H9 (cell line): ENCODE measurements around the gene TMEM61. TPM values are rescaled to one million over a fixed set of nuclear protein-coding genes. Genes with fewer than 3 reads are reported as not detected.

Source experiments
- DNase-seq: peaks from one replicate; pipeline ENCODE4 v3.0.0-alpha.2; 2017
- H2AFZ ChIP-seq: one replicate; pipeline ENCODE4 v1.6.1; 2013; ENCODE audit warnings: mild to moderate bottlenecking, low read length, control low read depth, moderate library complexity
- H2AK5ac ChIP-seq: 2 replicates; pipeline ENCODE4 v1.6.1; 2013; ENCODE audit warnings: low read length, control low read depth, mixed read lengths; ENCODE audit not compliant: insufficient read length
- H2BK120ac ChIP-seq: one replicate; pipeline ENCODE4 v1.6.1; 2013; ENCODE audit warnings: low read depth, mild to moderate bottlenecking, low read length, control low read depth, inconsistent platforms; ENCODE audit not compliant: poor library complexity, severe bottlenecking
- H2BK12ac ChIP-seq: 2 replicates; pipeline ENCODE4 v1.6.1; 2013; ENCODE audit warnings: low read length, control low read depth, mixed read lengths, low read depth; ENCODE audit not compliant: insufficient read length
- H2BK15ac ChIP-seq: 2 replicates; pipeline ENCODE4 v1.6.1; 2013; ENCODE audit warnings: low read depth, low read length, control low read depth
- H2BK20ac ChIP-seq: one replicate; pipeline ENCODE4 v1.6.1; 2013; ENCODE audit warnings: low read depth, mild to moderate bottlenecking, low read length, control low read depth, inconsistent platforms; ENCODE audit not compliant: poor library complexity, severe bottlenecking
- H2BK5ac ChIP-seq: 2 replicates; pipeline ENCODE4 v1.6.1; 2013; ENCODE audit warnings: low read length, control low read depth, mixed read lengths; ENCODE audit not compliant: insufficient read length
- H3K14ac ChIP-seq: 2 replicates; pipeline ENCODE4 v1.6.1; 2013; ENCODE audit warnings: low read length, control low read depth; ENCODE audit not compliant: insufficient read depth
- H3K18ac ChIP-seq: 2 replicates; pipeline ENCODE4 v1.6.1; 2013; ENCODE audit warnings: low read depth, mild to moderate bottlenecking, mixed read lengths, low read length, control low read depth; ENCODE audit not compliant: insufficient read length
- H3K23ac ChIP-seq: 2 replicates; pipeline ENCODE4 v1.6.1; 2013; ENCODE audit warnings: low read length, control low read depth, mixed read lengths, low read depth; ENCODE audit not compliant: insufficient read length
- H3K23me2 ChIP-seq: 2 replicates; pipeline ENCODE4 v1.6.1; 2013; ENCODE audit warnings: low read depth, mild to moderate bottlenecking, mixed read lengths, low read length, control low read depth; ENCODE audit not compliant: insufficient read length, poor library complexity, severe bottlenecking
- H3K27ac ChIP-seq: 2 replicates; pipeline ENCODE4 v1.5.1; 2013; ENCODE audit warnings: low read length, control low read depth, mixed read lengths, low read depth; ENCODE audit not compliant: insufficient read length
- H3K27me3 ChIP-seq: 2 replicates; pipeline ENCODE4 v1.6.1; 2013; ENCODE audit warnings: low read length, control low read depth, inconsistent platforms; ENCODE audit not compliant: insufficient read depth
- H3K4ac ChIP-seq: 2 replicates; pipeline ENCODE4 v1.6.1; 2013; ENCODE audit warnings: low read depth, mild to moderate bottlenecking, control low read depth, inconsistent platforms, low read length, moderate library complexity
- H3K4me1 ChIP-seq: 2 replicates; pipeline ENCODE4 v1.6.1; 2013; ENCODE audit warnings: low read length, control low read depth, inconsistent platforms; ENCODE audit not compliant: insufficient read depth
- H3K4me2 ChIP-seq: 2 replicates; pipeline ENCODE4 v1.6.1; 2013; ENCODE audit warnings: low read length, control low read depth, mixed read lengths; ENCODE audit not compliant: insufficient read length, insufficient read depth
- H3K56ac ChIP-seq: 2 replicates; pipeline ENCODE4 v1.6.1; 2013; ENCODE audit warnings: low read depth, mild to moderate bottlenecking, mixed read lengths, low read length, control low read depth; ENCODE audit not compliant: insufficient read length
- H3K79me1 ChIP-seq: 2 replicates; pipeline ENCODE4 v1.6.1; 2013; ENCODE audit warnings: low read depth, mild to moderate bottlenecking, moderate library complexity, low read length, control low read depth, inconsistent platforms; ENCODE audit not compliant: insufficient read depth, poor library complexity, severe bottlenecking
- H3K79me2 ChIP-seq: 2 replicates; pipeline ENCODE4 v1.6.1; 2013; ENCODE audit warnings: low read length, control low read depth, inconsistent platforms; ENCODE audit not compliant: insufficient read depth
- H3K9ac ChIP-seq: 2 replicates; pipeline ENCODE4 v1.6.1; 2013; ENCODE audit warnings: low read length, control low read depth, mixed read lengths; ENCODE audit not compliant: insufficient read length; ENCODE audit errors: extremely low read depth
- H3K9me3 ChIP-seq: one replicate; pipeline ENCODE4 v1.6.1; 2013; ENCODE audit warnings: low read depth, low read length, inconsistent platforms; ENCODE audit not compliant: control insufficient read depth
- H3T11ph ChIP-seq: one replicate; pipeline ENCODE4 v1.6.1; 2013; ENCODE audit warnings: mild to moderate bottlenecking, low read length, control low read depth, inconsistent platforms
- H4K20me1 ChIP-seq: one replicate; pipeline ENCODE4 v1.6.1; 2013; ENCODE audit not compliant: control insufficient read depth, insufficient read length, insufficient read depth
- H4K5ac ChIP-seq: 2 replicates; pipeline ENCODE4 v1.6.1; 2013; ENCODE audit warnings: low read depth, mild to moderate bottlenecking, mixed read lengths, low read length, control low read depth; ENCODE audit not compliant: insufficient read length
- H4K8ac ChIP-seq: replicated peaks from 2 replicates; pipeline ENCODE4 v1.6.1; 2013; ENCODE audit warnings: low read length, control low read depth, mixed read lengths, low read depth; ENCODE audit not compliant: insufficient read length
- H4K91ac ChIP-seq: 2 replicates; pipeline ENCODE4 v1.6.1; 2013; ENCODE audit warnings: low read depth, mild to moderate bottlenecking, moderate library complexity, mixed read lengths, low read length, control low read depth; ENCODE audit not compliant: insufficient read length
- H3K27ac Mint-ChIP-seq, 3 experiments: 2 replicates in 2 of 3; 3 replicates in 1 of 3; pipeline ENCODE4 v1.8.0; 2020 to 2021; ENCODE audit warnings: mixed read lengths in 3 of 3, mild to moderate bottlenecking in 1 of 3, moderate library complexity in 1 of 3
- H3K27me3 Mint-ChIP-seq: 2 replicates; pipeline ENCODE4 v1.8.0; 2021; ENCODE audit warnings: low read depth, mild to moderate bottlenecking, moderate library complexity, mixed read lengths
- H3K36me3 Mint-ChIP-seq, 3 experiments: 2 replicates in 2 of 3; 3 replicates in 1 of 3; pipeline ENCODE4 v1.8.0; 2020 to 2021; ENCODE audit warnings: low read depth in 3 of 3, mixed read lengths in 3 of 3; ENCODE audit not compliant: insufficient read depth in 1 of 3
- H3K4me1 Mint-ChIP-seq, 2 experiments: 2 replicates each; pipeline ENCODE4 v1.8.0; 2020; ENCODE audit warnings: mixed read lengths in 2 of 2
- H3K4me3 Mint-ChIP-seq, 2 experiments: 2 replicates in 1 of 2; 3 replicates in 1 of 2; pipeline ENCODE4 v1.8.0; 2020 to 2021; ENCODE audit warnings: mild to moderate bottlenecking in 2 of 2, mixed read lengths in 2 of 2, moderate library complexity in 1 of 2
- H3K9me3 Mint-ChIP-seq, 2 experiments: 2 replicates in 1 of 2; 3 replicates in 1 of 2; pipeline ENCODE4 v1.8.0; 2020; ENCODE audit warnings: mild to moderate bottlenecking in 2 of 2, mixed read lengths in 2 of 2, moderate library complexity in 1 of 2
- WGBS: extraction: QIAGEN DNeasy Blood & Tissue Kit; methylation state at CpG from one replicate; pipeline ENCODE4 v1.1.7; 2013; ENCODE audit warnings: missing lambda C conversion rate, low lambda C conversion rate, mixed read lengths; ENCODE audit not compliant: insufficient read length; ENCODE audit errors: extremely low coverage; 5-methylcytosine and 5-hydroxymethylcytosine counted together
- total RNA-seq: library from RNA; stranded (reverse); gene quantifications from 2 replicates; pipeline ENCODE4 v1.2.1, GENCODE V29; 2021
- TF ChIP-seq, protein P1 (sequence below): fragments of 200-600 bp; sonication (generic); conservative IDR thresholded peaks from 3 replicates; pipeline ENCODE4 v1.8.0; 2021; ENCODE audit warnings: antibody characterized with exemption, mild to moderate bottlenecking

The TMEM61 gene
- total RNA-seq, 1 experiment from 2014 or later: 0.61 TPM

DNA sequence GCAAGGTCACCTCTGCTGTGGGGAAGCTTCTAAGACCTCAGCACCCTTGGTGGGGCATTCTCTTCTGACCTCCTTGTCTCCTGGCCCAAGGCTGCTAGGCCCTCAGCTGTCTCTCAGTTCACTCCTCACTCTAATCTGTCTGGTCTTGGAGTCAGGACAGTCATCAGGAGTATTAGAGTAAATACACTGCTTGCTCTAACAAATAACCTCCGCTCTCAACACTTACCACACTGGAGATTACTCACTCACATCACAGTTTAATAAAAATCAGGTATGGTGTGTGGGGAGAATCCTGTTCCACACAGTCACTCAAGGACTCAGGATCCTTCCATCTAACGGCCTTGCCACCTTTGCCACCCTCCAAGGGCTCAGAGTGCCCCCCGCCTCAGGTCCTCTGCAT is 26.6 kb upstream of the TMEM61 start:
- H2BK12ac ChIP-seq: no peak overlapping the region
- Mint-ChIP-seq H3K27me3 (peaks cover 2% of the 10 kb centered on the region), H3K36me3 (peaks cover 16 to 42% (median 21%) of the 10 kb centered on the region in 3 experiments), H3K4me3 (no peak overlapping the region), H3K9me3 (peaks cover 31 to 38% of the 10 kb centered on the region in 2 experiments), H3K27ac (no peak overlapping the region; a peak in 1 of 7 replicates), H3K4me1 (peaks cover 24 to 27% of the 10 kb centered on the region in 2 experiments)
- no peak overlapping the region for H2BK5ac ChIP-seq
- no peaks in the 10 kb centered on the region for H4K20me1 ChIP-seq
- H2AFZ ChIP-seq: no peak overlapping the region
- no peaks in the 10 kb centered on the region for H3K27me3 ChIP-seq
- H3K4ac ChIP-seq: no peak overlapping the region
- no peak for DNase-seq
- H2BK120ac ChIP-seq: no peak overlapping the region
- H2AK5ac ChIP-seq: no peak overlapping the region
- no peak overlapping the region for H2BK15ac ChIP-seq
- no peak overlapping the region for H4K8ac ChIP-seq
- no peaks in the 10 kb centered on the region for H3K79me1 ChIP-seq
- no peak overlapping the region for H4K91ac ChIP-seq
- no peak overlapping the region for H3K18ac ChIP-seq
- H2BK20ac ChIP-seq: no peak overlapping the region
- no peak overlapping the region for H3K23ac ChIP-seq
- no peak overlapping the region for H3K4me2 ChIP-seq
- no peak overlapping the region for H3K9ac ChIP-seq
- no peak overlapping the region for H3K56ac ChIP-seq
- H3K23me2 ChIP-seq: no peaks in the 10 kb centered on the region
- H4K5ac ChIP-seq: no peak overlapping the region
- no peak overlapping the region for H3T11ph ChIP-seq
- H3K79me2 ChIP-seq: no peaks in the 10 kb centered on the region
- TF ChIP-seq, protein P1, sequence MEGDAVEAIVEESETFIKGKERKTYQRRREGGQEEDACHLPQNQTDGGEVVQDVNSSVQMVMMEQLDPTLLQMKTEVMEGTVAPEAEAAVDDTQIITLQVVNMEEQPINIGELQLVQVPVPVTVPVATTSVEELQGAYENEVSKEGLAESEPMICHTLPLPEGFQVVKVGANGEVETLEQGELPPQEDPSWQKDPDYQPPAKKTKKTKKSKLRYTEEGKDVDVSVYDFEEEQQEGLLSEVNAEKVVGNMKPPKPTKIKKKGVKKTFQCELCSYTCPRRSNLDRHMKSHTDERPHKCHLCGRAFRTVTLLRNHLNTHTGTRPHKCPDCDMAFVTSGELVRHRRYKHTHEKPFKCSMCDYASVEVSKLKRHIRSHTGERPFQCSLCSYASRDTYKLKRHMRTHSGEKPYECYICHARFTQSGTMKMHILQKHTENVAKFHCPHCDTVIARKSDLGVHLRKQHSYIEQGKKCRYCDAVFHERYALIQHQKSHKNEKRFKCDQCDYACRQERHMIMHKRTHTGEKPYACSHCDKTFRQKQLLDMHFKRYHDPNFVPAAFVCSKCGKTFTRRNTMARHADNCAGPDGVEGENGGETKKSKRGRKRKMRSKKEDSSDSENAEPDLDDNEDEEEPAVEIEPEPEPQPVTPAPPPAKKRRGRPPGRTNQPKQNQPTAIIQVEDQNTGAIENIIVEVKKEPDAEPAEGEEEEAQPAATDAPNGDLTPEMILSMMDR: no peak
- no CpG with 5 or more reads among the region's 3 CpGs for WGBS
- no peak overlapping the region for H3K14ac ChIP-seq
- peaks cover 13% of the 10 kb centered on the region for H3K9me3 ChIP-seq
- no peak overlapping the region for H3K27ac ChIP-seq
- no peaks in the 10 kb centered on the region; the same call in 1 of the 2 replicates for H3K4me1 ChIP-seq
